Dermis microvascular lymphatic vessel endothelial cell (primary cell): ENCODE results near the gene NOL4L. TPM values are rescaled to one million over a fixed set of nuclear protein-coding genes. Genes with fewer than 3 reads are reported as not detected.

Experiments
- DNase-seq, 2 donors: peaks; one replicate each; pipeline versions ENCODE4 v3.0.0 to v3.0.0-alpha.2; 2010; ENCODE audit warnings: low read depth in 2 of 2
- total RNA-seq: library from RNA; depleted of rRNA; stranded (reverse); fragments of >200 nt; gene quantifications from 2 replicates; pipeline ENCODE4 v1.2.1, GENCODE V29; 2014

NOL4L gene
- total RNA-seq, 1 donor from 2014 or later = 7.7 TPM

DNA sequence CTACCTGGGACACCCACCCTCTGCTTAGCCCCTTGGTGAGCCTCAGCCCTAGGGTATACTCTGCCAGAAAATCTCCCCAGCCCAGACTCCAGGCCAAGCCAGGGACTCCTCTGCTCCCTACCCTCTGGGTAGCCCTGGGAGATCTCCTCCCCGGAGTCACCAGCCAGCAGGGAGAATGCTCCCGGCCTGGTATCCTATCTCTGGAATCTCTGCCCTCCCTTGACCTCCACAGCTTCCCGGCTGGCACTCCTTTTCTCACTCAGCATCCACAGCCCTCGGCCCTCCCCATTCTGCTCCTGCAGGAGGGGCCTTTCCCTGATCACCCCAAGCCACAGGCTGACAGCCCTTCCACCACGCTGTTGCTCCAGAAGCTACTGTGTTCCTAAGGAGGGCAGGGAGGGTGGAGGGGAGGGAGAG, 22.6 kb downstream of the NOL4L start:
- no peak for DNase-seq

DNA sequence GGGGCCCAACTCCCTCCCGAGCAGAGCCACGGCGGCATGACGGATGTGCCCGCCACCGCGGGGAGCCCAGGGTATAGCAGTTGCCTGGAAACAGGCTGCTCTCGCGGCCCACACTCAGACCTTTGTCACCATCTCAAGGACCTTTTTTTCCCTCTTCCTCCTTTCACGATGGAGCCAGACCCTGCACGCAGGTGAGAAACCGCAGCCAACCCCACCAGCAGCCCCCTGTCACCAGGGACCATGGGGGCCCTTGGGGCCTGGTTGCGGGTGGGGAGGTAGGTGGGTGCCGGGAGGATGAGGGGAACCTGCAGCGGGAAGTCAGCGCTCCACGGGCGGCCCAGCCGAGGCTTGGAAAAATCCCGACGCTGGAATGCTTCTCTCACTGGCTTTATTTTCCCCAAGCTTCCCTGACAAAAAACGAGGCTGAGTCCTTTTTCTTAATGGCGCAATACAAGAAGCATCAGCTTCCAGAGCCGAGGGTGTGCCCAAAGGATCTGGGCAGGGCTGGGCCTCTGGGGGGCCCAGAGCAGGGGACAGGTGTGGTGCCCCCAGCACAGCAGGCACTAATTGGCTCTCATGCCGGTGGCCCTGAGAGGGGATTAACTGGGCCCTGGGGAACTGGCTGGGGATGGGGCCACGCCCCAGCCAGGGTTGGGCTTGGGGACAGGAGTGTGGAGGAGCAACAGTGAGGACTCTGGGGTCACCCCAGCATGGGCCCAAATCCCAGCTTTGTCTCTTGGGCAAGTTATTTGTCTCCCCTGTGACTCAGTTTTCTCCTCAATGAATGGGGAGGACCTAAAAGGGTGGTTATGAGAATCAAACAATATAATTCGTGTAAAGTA, 23.9 kb downstream of the NOL4L start:
- DNase-seq = no peak

- DNase-seq = no peak
Observed at GRCh38 chr20:32560482-32560988, 24.6 kb downstream of the NOL4L start.

DNA sequence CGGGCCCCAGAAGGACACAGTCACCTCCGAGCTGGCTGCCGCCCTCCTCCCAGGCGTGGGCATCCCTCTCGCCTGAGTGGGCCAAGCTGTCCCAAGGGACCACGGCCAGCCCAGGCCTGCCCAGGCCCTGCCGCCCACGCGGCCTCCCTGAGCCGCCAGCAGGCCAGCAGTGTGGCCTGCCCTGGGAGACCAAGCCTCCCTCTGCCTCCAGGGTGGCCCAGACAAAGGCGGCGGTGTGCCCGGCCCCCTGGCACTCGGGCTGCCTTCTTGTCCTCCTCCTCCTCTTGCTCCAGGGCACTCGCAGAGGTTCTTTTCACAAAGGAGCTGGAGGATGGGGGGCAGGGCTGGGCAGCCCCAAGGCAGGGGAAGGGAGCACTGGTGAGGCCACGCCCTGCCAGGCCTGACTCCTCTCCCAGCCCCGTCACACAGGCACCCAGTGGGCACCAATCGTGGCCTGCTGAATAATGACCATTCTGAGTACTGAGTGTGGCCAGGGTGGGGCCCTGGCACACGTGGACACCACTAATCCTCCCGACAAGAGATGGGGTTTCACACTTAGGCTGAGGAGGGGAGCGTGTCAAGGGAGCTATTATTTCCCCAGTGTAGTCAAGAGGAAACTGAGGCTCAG, 25.3 kb downstream of the NOL4L start:
- no peak for DNase-seq

GRCh38 chr20:32559205-32559752, 25.9 kb downstream of the NOL4L start:
- DNase-seq = no peak

GRCh38 chr20:32558526-32558925, 26.6 kb downstream of the NOL4L start:
- no peak for DNase-seq

DNA sequence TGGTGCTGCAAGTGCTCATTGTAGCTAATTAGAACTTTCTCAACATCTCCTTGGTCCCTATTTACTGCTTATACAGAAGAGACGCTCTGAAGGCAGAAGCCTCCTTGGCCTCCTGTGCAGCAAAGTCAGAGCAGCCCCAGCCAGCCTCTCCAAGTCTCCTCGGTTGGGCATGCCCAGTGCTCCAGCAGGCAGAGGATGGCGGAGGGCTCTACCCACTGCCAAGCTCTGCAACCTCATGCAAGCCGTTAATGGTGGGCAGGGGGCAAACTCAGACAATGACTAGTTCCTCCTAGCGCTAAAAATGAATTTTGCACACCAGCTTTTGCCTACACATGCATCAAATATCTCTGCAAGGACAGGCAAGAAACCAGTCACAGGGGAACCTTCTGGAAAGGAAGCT, 27.8 kb downstream of the NOL4L start:
- no peak for DNase-seq

DNA sequence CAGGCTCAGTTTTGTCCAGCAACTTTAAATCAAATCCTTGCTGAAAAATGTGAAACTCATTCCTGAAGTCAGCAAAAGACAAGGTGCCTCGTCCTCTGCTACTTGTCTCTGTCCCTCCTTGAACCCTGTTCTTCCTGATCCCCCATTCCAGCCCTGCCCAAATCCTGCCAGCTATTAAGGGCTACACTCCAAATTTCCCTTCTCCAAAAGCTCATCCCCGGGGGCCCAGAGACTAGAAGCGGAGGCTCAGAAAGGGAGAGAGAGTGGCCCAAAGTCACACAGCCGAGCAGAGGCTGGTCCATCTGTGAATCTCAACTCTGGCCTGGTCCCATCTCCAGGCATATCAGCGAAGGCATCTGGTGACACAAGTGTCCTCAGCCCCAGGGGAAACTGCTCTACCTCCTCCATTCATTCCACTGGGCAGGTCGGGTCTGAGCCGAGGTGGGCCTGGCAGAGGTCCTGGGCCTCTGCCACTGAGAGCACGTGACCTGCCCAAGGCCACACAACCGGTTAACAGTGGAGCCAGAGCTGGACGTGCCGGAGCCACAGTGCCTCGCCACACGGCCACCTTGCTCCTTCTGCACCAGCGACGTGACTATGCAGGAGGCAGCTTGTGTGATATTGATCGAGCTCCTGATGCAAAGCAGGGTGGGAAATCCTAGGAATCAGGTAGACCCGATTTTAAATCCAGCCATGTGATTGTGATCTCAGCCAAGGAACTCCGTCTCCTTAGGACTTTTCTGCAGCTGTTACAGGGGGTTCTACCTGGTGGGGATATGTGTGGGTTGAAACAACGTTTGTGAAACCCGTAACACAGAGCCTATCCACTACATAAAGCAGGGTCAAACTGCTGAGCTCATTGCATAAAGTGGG, 28.6 kb downstream of the NOL4L start:
- no peak for DNase-seq

DNA sequence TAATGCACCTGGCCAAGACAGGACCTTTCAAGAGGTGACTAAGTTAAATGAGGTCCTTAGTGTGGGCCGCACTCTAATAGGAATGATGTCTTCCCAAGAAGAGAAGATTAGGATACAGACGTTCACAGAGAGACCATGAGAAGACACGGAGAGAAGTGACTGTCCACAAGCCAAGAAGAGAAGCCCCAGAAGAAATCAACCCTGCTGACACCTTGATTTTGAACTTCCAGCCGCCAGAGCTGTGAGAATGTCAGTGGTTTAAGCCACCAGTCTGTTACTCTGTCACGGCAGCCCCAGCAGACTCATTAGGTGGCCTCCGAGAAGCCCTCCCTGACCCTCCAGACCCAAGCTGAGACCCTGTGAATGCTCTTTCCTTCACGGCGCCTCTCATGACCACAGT, 29.5 kb downstream of the NOL4L start:
- DNase-seq = no peak

- no peak for DNase-seq
Observed at GRCh38 chr20:32554965-32555289, 30.2 kb downstream of the NOL4L start.

GRCh38 chr20:32553618-32554017, 31.5 kb downstream of the NOL4L start:
- no peak for DNase-seq

GRCh38 chr20:32551693-32552092, 33.4 kb downstream of the NOL4L start:
- no peak for DNase-seq

GRCh38 chr20:32549842-32550241, 35.3 kb downstream of the NOL4L start:
- DNase-seq = no peak

DNA sequence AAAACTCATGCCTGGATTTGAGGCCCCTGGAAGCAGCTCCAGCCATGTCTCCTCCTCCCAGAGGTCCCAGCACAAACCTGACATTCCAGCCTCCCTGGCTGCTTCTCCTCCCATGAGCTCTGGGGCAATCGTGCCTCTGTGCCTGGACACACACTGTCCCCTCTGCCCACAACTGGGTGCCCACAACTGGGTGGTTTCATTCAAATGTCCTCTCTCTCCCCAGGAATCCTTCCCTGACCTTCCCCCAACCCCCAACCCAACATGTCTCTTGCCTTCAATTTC, 37.4 kb downstream of the NOL4L start:
- DNase-seq = no peak

DNA sequence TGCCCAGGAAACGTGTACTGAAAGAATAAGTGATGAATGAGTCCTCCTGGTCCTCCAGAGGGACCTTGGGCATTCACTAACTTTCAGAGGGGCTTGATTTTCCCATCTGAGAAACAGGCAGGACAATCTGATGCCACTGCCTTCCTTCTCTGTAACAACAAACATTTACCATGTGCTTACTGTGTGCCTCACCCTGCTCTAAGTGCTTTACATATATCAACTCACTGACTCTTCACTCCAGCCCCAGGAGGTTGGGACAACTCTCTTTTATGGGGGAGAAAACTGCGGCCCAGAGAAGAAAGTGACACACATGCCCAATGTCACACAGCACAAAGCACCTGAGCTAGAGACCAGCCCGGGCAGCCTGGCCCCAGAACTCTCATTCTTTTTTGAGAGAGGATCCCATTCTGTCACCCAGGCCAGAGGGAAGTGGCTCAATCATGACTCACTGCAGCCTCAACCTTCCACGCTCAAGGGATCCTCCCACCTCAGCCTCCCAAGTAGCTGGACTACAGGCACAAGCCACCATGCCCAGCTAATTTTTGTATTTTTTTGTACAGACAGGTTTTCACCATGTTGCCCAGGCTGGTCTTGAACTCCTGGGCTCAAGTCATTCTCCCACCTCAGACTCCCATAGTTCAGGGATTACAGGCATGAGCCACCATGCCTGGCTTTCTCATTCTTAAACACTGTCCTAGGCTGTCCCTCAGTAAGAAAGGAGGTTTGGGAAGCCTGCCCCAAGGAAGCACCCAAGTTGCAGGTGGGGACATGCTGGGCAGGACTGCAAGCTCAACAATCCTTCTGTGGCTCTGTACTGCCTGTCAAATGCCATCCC, 38.0 kb downstream of the NOL4L start:
- DNase-seq = no peak

DNA sequence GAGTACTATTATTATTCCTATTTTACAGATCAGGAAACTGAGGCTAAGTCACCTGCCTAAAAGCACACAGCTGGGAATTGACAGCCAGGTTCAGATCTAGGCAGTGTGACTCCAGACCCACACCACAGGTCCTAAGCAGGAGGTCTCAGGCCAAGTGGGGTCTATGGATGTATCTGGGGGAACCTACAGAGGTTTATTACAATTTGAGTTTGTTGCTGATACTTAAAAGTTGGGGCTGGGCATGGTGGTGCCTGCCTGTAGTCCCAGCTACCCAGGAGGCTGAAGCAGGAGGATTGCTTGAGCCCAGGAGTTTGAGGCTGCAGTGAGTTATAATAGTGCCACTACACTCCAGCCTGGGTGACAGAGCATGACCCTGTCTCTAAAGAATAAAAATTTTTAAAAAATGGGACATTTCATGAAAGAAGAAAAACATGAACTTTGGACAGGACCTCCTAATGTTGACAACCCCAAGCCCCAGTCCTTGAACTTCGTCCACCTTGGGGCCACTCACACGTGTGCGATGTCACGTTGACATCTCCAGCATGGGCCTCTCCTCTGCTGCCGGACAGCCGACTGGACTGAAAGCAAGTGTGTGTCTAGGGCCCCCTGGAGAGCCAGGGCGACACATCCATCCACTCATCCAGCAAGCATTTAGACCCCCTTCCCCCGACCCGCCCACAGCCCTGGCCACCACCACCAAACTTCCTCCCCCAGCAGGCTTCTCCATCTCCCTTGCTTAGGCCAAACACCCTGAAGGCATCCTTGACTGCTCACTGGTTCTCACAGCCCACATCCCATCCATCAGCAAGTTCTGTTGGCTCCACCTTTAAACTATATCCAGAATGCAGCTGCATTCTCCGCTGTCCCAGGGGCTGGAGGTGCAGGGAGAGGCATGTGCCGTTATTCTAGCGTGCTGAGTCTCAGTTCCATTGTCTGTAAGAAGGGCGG, 40.0 kb downstream of the NOL4L start:
- no peak for DNase-seq

- DNase-seq = no peak
Observed at GRCh38 chr20:32544260-32544722, 40.8 kb downstream of the NOL4L start.

DNA sequence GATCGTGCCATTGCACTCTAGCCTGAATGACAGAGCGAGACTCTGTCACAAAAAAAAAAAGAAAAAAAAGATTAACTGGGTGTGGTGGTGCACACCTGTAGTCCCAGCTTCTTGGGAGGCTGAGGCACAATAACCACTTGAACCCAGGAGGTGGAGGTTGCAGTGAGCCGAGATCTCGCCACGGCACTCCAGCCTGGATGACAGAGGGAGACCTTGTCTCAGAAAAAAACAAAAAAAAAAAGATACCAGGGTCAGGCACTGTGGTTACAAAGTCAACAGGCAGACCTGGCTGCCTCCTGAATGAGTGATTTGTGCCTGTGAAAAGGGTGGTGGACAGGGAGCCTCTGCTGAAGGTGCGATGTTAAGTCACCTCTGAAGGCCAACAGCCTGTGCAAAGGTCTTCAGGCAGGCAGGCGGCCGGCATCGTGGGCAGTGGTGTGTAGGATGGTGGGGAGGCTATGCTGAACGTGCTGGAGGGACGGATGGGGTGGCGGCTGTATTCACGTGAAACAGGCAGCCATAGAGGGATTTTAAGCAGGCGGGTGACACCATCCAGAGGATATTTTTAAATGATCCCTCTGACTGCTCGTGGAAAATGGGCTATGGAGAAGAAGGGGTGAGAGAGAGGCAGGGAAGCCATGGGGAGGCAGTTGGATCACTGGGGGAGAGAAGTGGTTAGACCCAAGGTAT, 41.4 kb downstream of the NOL4L start:
- DNase-seq = no peak

DNA sequence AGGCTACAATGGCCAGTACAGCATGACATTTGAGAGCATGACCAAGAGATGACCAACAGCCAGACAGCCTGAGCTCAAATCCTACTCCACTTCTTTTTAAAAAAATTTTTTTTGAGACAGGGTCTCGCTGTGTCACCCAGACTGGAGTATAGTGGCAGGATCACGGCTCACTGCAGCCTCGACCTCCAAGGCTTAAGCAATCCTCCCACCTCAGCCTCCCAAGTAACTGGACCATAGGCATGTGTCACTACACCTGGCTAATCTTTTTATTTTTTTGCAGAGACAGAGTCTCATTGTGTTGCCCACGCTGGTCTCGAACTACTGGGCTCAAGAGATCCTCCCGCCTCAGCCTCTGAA, 42.9 kb downstream of the NOL4L start:
- DNase-seq = no peak
